Renal pelvis (tissue), 4 donors: Measurements from ENCODE around the gene ADCY2. TPM values are rescaled to one million over a fixed set of nuclear protein-coding genes. Genes with fewer than 3 reads are reported as not detected.

Experiments
- DNase-seq: peaks from one replicate; pipeline ENCODE4 v3.0.0-alpha.2; 2013
- polyA plus RNA-seq, 3 donors: library from polyadenylated mRNA; unstranded; fragments of 120-200 nt; gene quantifications; one replicate each; pipeline ENCODE4 v1.2.1, GENCODE V29; 2013; ENCODE audit not compliant: insufficient read length in 3 of 3

Gene ADCY2
- polyA plus RNA-seq, 3 donors, result 3.4 to 4.0 (median 3.7) TPM

DNA sequence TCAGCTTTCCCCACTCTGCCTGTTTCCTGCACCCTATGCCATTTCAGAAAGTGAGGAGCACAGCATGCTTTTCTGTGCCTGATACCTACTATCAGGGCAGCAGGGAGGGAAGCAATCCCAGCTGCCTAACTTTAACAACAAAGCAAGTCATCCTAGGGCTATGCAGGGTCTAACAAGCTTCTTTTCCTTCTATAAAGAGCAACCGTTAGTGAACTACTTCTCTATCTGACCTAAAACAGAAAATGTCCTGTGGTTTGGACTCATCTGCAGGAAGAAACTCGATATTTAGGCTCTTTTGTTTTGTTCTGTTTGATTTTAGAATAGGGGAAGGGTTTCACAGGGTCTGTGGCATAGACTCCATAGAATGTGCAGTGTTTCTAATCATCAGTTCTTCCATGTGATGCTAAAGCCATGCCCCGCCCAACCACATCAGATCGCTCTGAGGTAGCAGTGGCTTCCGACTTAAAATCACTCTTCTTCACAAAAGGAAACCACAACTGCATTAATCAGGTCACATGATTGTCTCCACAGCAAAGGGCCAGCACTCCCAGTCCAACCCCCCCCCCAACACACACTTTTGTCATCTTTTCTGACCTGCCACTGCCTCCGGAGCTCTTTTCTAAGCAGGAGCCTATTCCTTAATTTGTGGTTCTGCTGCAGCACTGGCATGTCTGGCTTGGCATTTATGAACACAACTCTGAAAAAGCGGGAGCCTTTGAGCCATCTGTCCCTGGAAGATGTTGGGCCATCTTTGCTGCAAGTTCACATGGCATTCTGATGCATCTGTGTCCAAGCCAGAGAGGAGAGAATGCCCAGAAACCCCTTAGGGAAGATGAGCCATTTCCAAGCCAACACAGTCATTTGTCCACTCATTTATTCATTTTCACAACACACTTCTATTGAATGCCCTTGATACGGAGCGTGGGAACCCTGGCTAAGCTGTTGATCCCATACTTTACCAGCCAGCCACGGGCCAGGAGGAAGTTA lies 383.4 kb downstream of the ADCY2 start:
- DNase-seq, result no peak

DNA sequence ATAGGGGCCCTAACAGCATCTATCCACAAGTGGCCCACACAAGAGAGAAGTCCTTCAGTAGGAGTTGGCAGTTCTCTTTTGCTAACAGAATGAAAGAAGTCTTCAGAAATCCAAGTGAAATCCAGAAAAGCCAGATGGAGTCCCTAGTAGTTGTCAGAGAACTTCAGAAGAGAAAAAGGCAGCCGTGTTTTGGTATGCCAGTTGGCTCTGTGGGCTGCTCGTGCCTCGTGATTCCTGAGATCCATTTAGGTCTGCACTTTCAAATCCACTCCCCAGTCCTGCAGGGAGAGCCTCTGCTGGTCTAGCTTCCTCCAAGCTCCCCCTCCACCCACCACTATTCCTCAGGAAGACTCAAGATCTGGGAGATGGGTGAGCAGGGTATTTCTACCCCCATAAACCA lies 386.0 kb downstream of the ADCY2 start:
- no peak for DNase-seq

DNA sequence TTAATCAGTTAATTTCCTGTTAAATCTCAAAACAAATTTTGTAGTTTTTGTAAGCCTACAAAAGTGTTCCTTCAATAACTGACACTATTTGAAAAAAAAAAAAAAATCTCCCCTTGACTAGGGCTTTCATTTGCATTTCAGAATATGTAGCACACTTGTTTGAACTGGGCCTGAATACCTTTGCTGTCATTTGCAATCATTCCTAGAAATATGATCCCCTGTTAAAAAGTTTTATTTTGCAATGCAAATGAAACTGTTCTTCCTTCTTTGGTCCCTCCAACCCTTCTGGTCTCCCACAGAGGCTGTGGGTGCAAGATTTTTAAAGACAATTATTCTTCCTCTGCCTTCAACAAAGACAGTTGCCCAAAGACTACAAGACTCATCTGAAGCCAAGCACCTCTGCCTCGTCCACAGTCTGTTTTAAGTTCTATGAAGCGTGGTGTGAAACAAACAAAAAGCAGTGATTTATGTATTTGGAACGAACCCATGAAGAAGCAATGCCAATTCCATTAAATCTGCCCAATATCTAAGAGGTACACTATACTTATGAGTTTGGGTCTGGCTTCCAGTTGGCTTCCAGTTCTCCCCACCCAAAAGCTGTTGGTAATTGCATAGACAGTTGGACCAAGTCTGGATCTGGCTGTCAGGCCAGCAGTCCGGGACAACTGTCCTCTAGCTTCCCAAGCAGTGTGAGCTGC lies 388.9 kb downstream of the ADCY2 start:
- DNase-seq, result no peak

DNA sequence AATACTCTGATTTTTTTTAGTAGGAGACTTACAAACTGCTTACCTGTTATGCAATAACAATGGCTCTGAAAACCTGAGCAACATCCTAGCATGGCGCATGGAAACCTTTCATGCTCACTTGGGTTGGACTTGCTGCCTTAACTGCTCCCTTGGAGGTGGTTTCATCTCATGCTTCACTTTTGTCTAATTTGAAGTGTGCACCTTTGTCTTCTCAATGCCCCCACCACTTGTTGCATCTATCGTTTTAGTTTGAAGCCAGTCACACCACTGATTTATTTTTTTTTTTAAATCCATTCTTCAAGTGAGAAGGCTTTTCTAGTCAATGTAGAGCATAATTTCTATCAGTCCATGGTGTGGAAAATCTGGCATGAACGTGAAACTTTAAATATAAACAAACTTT lies 391.8 kb downstream of the ADCY2 start:
- DNase-seq, result no peak

DNA sequence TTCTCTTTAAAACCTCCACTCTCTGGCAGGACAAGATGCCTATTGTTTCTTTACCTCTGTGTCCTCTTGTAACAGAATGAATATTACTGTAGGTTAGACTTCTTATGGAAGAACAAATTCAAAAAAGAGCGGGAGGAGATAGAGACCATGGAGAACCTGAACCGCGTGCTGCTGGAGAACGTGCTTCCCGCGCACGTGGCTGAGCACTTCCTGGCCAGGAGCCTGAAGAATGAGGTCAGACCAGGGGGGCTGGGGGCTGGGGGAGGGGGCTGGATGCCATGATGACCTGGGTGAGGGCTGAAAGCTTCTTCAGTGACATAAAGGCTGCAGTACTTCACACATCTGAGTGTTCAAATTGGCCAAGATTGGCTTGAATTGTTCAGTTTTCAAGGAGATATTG lies 393.6 kb downstream of the ADCY2 start:
- no peak for DNase-seq

DNA sequence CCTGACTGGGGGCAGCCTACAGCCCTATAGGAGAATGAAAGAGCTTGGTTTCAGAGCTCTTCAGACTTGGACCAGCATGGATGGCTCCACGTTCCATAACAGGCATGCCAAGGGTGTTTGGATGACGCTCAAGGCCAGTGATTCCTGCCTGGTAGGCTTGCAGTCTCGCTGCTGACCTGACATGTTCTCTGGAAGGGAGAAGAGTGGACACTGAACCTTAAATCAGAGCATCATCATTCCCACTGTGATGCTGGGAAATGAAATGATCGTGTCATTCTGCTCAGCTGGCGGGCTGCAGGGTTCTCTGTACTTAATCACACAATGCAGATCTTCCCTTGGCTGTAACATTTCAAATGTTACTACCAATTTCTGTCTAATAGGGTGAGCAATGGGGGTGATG lies 398.0 kb downstream of the ADCY2 start:
- no peak for DNase-seq

DNA sequence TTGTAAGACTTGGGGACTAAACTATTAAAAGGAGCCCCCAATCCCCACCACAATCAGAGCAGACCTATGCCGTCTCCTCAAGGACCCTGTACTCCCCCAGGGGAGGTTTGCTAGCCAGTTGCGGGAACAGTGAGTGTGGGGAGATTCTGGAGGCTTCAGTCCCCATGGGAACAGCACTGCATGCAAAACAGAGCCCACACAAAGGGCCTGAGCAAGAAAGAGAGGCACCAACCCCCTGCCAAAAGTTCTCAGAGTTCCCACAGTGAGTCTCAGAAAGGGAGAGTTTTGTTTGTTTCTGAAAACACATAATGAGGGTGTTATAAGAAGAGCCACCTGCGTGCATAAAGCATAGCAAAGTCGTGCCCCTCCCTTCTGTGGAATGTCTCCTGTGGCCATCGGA lies 398.4 kb downstream of the ADCY2 start:
- no peak for DNase-seq

DNA sequence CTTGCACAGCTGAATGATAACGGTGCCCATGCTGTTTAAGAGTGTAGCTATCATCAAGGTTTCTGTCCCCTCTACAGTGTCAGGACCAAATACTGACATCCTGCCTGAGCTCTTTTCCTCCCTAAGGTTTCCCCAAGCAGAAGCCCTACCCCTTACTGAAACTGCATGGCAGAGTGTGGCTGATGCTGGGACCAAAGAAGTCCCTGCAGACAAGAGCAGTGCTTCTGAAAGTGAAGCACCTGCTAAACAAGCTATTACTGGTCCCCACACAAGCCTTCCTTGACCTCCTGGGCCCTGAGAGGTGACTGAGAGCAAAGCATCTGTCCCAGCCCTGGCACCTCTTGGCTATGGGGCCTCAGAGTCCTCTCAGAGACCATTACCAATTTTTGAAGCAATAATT lies 398.9 kb downstream of the ADCY2 start:
- DNase-seq, result no peak

DNA sequence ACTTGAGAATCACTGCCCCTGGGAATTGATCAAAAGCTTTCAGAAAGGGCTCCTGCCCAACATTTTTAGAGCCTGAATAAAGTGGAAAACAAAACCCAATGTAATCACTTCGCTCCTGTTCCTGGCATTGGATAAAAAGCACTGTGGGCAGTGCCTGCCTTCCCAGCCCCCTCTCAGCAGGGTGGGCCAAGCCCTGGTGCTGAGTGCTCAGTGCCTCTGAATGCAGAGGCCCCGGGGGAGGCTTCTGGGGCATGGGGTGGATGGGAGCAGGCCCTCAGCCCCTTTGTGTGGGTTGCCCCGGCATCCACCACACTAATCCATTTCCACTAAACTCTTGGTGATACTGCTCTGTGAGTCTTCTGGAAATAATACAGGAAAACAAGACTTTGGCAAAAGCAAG lies 399.4 kb downstream of the ADCY2 start:
- no peak for DNase-seq

DNA sequence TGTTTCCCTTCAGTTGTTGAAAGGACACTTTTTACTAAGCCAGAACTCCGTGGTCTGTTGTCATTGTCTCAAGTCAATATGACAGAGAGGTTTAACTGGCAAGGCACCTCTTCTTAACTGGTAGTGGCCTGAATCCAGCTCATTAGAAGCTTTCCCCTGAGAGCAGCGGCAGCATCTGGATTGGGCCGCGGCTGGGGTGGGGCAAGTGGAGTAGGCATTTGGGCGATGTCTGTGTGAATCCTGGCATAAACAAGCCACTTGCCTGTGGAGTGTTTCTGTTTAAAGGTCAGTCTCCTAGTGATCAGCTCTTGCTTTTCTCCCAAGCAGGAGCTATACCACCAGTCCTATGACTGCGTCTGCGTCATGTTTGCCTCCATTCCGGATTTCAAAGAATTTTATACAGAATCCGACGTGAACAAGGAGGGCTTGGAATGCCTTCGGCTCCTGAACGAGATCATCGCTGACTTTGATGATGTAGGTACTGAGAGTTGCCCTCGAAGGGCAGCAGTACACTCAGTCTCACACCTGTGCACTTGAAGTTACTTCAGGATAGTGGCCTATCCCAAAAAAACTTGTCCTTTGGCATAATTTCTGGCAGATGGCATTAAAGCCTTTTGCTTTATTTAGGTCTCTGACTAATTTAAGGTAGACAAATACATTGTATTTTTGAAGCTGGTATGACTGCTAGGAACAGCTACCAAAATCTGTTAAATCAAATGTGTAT lies 406.1 kb downstream of the ADCY2 start:
- no peak for DNase-seq

DNA sequence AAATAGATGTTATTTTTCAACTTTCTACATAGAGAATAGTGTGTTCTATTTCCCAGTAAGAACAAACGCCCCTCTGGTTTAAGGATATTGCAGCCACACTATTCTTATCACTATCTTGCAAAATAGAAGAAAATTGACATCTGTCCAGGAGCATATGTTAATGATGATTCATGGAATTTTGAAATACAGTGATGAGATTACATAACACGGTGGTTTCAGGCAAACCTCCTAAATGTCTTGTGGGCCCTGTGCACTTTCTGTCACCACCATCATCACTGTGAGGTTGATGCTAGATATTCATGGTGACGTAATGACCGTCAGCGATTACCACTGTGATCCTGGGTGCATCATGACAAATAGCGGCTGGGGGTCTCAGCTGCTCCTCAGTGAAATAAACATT lies 406.9 kb downstream of the ADCY2 start:
- DNase-seq, result no peak

DNA sequence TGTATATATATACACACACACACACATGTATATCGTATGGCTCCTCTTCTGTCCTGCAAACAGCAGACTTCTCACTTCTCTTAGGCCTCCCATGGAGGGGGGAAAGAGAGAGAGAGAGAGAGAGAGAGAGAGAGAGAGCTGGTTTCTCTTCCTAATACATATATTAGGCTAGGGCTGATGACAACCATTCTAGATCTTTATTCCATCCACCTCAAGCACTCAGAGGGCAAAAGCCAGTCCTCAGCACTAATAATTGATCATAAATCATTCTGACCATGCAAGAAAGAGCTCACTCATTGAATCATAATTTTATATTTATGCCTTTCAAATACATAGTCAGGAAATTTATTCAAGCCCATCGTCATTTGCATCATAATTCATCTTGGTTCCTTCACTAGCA lies 408.0 kb downstream of the ADCY2 start:
- DNase-seq, result no peak

DNA sequence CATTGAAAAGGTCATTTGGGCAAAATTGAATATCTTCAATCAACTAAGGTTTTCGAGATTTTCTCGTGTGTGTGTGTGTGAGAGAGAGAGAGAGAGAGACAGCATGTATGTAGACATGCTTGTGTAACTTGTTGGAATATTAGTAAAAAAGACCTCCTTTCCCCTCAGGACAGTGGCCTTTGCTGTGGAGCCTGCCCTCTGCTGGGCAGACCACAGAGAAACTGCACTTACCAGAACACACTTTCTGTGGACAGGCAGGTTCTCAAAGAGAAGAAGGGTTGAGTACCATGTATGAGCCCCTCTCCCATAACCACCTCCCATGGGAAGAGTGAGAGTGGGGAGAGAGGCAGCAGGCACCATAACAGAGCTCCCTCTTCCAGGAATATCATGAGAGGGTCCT lies 409.4 kb downstream of the ADCY2 start:
- no peak for DNase-seq

DNA sequence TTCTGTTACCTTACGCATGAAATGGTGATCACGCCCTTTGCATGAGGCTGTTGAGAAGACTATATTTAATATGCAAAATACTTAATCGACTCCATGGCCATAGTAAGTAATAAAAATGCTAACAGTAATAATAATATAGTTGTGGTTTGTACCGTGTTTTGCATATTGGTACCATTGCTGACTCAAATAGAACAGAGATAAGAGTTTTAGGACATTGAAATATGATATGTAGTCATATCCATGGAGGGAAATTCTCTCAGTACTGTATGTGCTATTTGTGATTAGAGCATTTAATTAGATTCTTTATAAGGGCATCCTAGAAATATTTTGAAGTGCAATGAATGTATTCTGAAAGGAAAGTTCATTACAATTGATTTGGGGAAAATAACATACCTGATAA lies 413.1 kb downstream of the ADCY2 start:
- no peak for DNase-seq

DNA sequence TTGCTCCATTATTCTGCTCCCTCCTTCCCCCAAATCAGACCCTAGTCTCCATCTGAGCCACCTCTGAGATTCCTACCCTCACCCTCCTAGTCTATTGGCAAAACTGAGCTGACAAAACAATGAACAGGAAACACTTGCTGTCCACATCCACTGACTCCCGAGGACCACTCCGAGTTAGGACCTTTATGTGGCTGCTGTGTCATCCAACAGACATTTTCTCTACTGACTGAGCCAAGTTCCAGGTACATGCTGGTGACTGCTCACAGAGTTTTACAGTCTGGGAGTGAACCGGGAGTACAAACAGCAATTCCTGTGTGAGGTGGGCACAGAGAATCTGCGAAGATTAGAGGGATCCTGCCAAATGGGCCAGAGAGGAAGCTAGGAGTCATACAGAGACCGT lies 415.8 kb downstream of the ADCY2 start:
- DNase-seq, result no peak

DNA sequence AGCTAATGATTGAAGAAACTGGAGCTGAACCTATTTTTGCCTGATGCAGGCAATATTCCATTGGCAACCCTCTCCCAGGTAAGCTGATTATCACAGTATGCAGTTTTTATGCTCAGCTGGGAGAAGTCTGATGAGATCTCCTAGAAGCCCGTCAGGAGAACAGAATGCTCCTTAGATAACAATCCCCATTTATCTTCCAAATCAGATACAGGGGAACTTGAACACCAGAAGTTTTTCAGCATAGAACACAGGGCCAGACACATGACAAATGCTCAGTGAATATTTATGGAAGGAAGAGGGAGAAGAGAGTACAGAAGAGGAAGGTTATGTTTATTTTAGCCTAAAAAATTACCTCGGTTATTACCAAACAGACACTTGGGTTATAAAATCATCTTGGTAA lies 417.1 kb downstream of the ADCY2 start:
- DNase-seq, result no peak

DNA sequence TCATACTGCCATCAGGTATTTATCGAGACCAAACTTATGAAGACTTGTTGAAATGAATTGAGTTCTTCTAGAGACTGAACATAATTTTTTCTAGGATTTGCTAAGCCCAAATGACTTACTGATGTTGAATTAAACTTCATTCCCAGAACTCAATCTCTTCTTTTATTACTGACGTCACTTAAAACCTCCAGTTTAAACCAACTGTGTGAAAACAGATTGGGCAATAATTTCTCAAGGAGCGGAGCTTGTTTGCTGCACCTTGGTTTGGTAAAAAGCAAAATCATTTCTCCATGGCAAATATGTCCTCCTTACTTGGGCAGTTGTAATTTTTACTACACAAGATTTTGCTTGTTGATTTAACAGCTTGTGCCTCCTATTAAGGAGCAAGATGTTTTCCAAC lies 417.6 kb downstream of the ADCY2 start:
- no peak for DNase-seq

DNA sequence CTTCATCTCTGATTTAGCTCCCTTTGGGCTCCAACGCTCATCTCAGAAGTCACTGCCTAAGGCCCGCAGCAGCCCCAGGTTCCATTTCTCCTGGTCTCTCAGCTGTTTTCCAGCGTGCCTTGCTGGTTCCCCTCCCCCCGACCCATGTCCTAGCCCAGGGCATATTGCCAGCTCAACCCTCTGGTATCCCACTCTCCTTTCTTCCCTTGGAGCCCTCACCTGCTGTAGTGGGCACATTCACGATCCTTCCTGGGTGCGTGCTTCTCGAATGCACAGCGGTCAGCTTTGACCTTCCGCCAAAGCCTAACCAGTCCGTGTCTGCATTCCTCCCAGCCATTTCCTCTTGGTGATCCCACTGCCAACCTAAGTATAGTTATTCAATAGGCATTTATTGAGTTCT lies 418.9 kb downstream of the ADCY2 start:
- no peak for DNase-seq

DNA sequence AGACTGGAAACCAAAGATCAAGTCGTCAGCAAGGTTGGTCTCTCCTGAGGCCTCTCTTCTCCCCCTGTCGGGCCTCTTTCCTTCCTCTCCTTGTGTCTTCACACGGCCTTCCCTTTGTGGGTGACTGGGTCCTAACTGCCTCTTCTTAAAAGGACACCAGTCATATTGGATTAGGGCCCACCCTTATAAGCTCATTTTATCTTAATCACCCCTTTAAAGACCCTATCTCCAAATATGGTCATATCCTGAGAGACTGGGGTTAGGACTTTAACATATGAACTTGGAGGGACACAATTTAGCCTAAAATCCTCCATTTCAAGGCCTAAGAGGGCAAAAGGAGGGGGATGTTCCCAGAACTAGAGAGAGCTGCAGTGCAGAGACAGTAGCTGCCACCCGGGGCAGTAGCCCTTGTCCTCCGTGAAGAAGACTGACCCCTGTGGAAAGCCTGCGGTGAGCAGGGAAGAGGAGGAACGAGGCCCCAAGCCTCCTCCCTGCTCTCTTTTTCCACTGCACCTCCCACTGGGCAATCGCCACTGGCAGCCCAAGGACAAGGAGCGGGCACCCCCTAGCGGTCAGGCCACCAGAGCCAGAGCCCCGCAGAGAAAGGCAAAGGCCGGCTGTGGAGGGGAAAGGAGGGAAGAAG lies 420.1 kb downstream of the ADCY2 start:
- peak; percentile 65 for DNase-seq

DNA sequence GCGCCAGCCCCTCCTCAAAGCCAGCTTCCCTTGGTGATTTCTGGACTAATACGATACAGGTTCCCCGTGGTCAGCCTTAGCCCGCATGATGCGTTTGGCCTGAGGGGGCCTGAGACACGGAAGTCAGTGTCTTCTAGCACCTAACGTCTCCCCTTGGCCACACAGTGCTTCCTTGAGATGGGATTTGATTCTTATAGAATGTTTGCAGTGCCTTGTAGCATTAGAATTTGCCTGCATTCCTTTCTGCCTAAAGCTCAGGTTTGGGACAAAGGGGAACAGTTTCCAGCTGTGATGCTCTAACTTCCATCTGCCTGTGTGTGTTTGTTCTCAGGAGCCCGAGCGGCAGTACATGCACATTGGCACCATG lies 420.6 kb downstream of the ADCY2 start:
- no peak for DNase-seq

DNA sequence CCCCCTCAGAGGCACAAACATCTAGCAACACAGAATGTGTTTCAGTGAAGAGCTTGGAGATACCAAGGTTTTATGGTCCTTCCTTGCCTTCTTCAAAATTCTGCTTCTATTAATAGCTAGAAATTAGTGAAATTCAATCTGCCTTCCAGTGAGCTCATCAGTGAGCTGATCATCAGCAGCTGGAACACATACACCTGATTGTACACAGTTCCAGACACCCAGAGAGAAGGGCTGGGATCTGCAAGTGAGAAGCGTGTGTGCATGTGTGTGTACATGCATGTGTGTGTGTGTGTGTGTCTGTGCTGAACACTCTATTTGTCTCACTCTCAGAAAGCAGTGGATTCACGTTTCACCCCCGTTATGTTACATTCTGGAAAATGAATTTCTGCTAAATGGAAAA lies 426.5 kb downstream of the ADCY2 start:
- DNase-seq, result no peak

DNA sequence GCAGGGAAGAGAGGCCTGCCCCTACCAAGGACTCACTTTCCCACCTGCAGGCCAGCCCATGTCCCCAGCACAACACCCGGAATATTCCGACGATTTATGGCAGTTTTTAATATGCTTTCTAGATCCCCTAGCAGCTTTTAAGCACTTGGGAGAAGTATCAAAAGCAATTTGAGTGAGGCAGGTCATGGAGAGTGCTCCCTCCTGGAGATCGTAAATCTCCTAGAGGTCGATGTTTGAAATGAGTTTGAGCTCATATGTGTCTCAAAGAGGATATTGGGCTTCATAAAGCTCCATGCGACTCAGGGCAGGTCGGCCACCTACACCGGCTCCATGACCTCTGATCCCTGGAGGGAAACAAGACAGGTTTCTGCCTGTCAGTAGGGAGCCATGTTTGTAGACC lies 427.7 kb downstream of the ADCY2 start:
- DNase-seq, result peak; percentile 20
